Measurements from ENCODE around the gene SSR1. TPM values are rescaled to one million over a fixed set of nuclear protein-coding genes. Genes with fewer than 3 reads are reported as not detected.

Gene SSR1
- polyA plus RNA-seq, 1 donor from 2014 or later = 53.0 TPM

GRCh38 chr6:7290079-7290478 is 22.9 kb downstream of the SSR1 start:
- no peaks in the 10 kb centered on the region for H3K9me3 ChIP-seq (ENCODE audit: low read length)
- no peaks in the 10 kb centered on the region for H4K20me1 ChIP-seq (ENCODE audit: insufficient read depth)
- H3K36me3 ChIP-seq (ENCODE audit: insufficient read depth, low read length) = peaks cover 12% of the 10 kb centered on the region
- no peak for TF ChIP-seq SMC3 (conservative IDR thresholded peaks at IDR 0.05; ENCODE audit: poor library complexity)
- no peak for TF ChIP-seq CTCF (IDR thresholded peaks at IDR 0.05; ENCODE audit: poor library complexity, severe bottlenecking)
- no peak for TF ChIP-seq RAD21 (conservative IDR thresholded peaks at IDR 0.05)
- no peak for TF ChIP-seq MXI1 (conservative IDR thresholded peaks at IDR 0.05; ENCODE audit: poor library complexity, severe bottlenecking)
- no peak for TF ChIP-seq EZH2 (IDR thresholded peaks at IDR 0.05; ENCODE audit: borderline replicate concordance, insufficient read depth, low read length, poor library complexity, severe bottlenecking)
- no peak for TF ChIP-seq REST (IDR thresholded peaks at IDR 0.05; ENCODE audit: borderline replicate concordance)
- no peak for TF ChIP-seq POLR2AphosphoS5 (IDR thresholded peaks at IDR 0.05)
- TF ChIP-seq EP300 (conservative IDR thresholded peaks at IDR 0.05; ENCODE audit: poor library complexity, severe bottlenecking) = no peak
- no peak for TF ChIP-seq TAF1 (IDR thresholded peaks at IDR 0.05; ENCODE audit: low read depth)
- no peak overlapping the region for H3K9ac ChIP-seq (ENCODE audit: low read length)
- H3K4me3 ChIP-seq (ENCODE audit: low read length) = no peak overlapping the region
- H3F3A ChIP-seq (ENCODE audit: insufficient read depth, low read length, poor library complexity, severe bottlenecking) = no peaks in the 10 kb centered on the region
- no peaks in the 10 kb centered on the region for H3K27me3 ChIP-seq (ENCODE audit: insufficient read depth, low read depth, low read length)
- H3K79me2 ChIP-seq (replicated peaks; ENCODE audit: insufficient read depth, low read length) = no peaks in the 10 kb centered on the region
- H3K27ac ChIP-seq (ENCODE audit: low read length) = no peak overlapping the region
- H3K9me2 ChIP-seq (ENCODE audit: insufficient read depth, low read length) = no peaks in the 10 kb centered on the region
- H3K4me2 ChIP-seq (ENCODE audit: low read length) = no peak overlapping the region
- H2AFZ ChIP-seq (ENCODE audit: low read depth, low read length) = no peak overlapping the region

- no peaks in the 10 kb centered on the region for H3K9me2 ChIP-seq (ENCODE audit: insufficient read depth, low read length)
- no peak overlapping the region for H3K4me2 ChIP-seq (ENCODE audit: low read length)
- no peaks in the 10 kb centered on the region for H3K27me3 ChIP-seq (ENCODE audit: insufficient read depth, low read depth, low read length)
- H3K79me2 ChIP-seq (replicated peaks; ENCODE audit: insufficient read depth, low read length) = no peaks in the 10 kb centered on the region
- no peaks in the 10 kb centered on the region for H4K20me1 ChIP-seq (ENCODE audit: insufficient read depth)
- no peak overlapping the region for H3K4me3 ChIP-seq (ENCODE audit: low read length)
- no peaks in the 10 kb centered on the region for H3F3A ChIP-seq (ENCODE audit: insufficient read depth, low read length, poor library complexity, severe bottlenecking)
- H3K36me3 ChIP-seq (ENCODE audit: insufficient read depth, low read length) = peaks cover 17% of the 10 kb centered on the region
- TF ChIP-seq SMC3 (conservative IDR thresholded peaks at IDR 0.05; ENCODE audit: poor library complexity) = no peak
- TF ChIP-seq CTCF (IDR thresholded peaks at IDR 0.05; ENCODE audit: poor library complexity, severe bottlenecking) = no peak
- TF ChIP-seq RAD21 (conservative IDR thresholded peaks at IDR 0.05) = no peak
- TF ChIP-seq EZH2 (IDR thresholded peaks at IDR 0.05; ENCODE audit: borderline replicate concordance, insufficient read depth, low read length, poor library complexity, severe bottlenecking) = no peak
- H3K9me3 ChIP-seq (ENCODE audit: low read length) = no peaks in the 10 kb centered on the region
- no peak overlapping the region for H3K9ac ChIP-seq (ENCODE audit: low read length)
- H3K27ac ChIP-seq (ENCODE audit: low read length) = no peak overlapping the region
- no peak overlapping the region for H2AFZ ChIP-seq (ENCODE audit: low read depth, low read length)
Observed at GRCh38 chr6:7285416-7285815, 27.6 kb downstream of the SSR1 start.

All from neural cell (in vitro differentiated cells).